ENCODE measurements around the gene TSNAXIP1. TPM values are rescaled to one million over a fixed set of nuclear protein-coding genes. Genes with fewer than 3 reads are reported as not detected.

TSNAXIP1 gene
- total RNA-seq, 1 experiment from 2014 or later, result 0.84 TPM

DNA sequence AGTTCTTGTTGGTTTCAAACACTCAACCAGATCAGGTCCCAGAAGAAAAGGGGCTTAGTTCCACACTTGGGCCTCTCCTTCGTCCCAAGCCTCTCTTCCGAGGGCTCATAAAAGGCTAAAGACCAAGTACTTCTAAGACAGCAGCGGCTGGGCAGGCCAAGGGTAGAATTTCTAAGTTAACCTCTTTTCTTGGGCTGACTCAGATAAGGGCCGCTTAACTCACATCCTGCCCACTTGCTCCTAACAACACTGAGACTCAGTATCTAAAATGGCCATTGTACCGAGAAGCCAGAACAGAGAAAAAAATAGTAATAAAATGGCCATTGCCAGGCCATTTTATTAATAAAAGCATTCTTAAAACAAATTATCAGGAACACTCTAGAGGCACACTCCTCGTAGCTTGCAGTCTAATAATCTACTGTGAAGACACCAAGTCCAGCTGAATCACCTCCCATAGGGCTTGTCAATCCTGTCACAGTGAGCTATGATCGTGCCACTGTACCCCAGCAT lies 42.5 kb upstream of the TSNAXIP1 start:
- H3K4me3 Mint-ChIP-seq (ENCODE audit: unreplicated experiment), result no peak overlapping the region
- H3K9me3 ChIP-seq, result no peaks in the 10 kb centered on the region
- H3K27me3 Mint-ChIP-seq (ENCODE audit: insufficient read depth, unreplicated experiment), result no peaks in the 10 kb centered on the region
- peaks cover 18% of the 10 kb centered on the region for H3K36me3 Mint-ChIP-seq (ENCODE audit: insufficient read depth, unreplicated experiment)
- no peaks in the 10 kb centered on the region for H3K9me3 Mint-ChIP-seq (ENCODE audit: unreplicated experiment)
- DNase-seq, result no peak
- H3K27ac Mint-ChIP-seq (ENCODE audit: unreplicated experiment), result no peak overlapping the region
- POLR2A ChIA-PET, result no interaction called here
- BruUV-seq (replicated peaks), result no TSS peak
- no peaks in the 10 kb centered on the region; the same call in 1 of the 2 replicates for H3K36me3 ChIP-seq (ENCODE audit: control insufficient read depth, insufficient read depth, low read length)
- H3K4me1 ChIP-seq, result no peaks in the 10 kb centered on the region
- intact Hi-C loops (cut with micrococcal nuclease; ENCODE audit: unreplicated experiment), result no loop called here
- TF ChIP-seq, protein P1, sequence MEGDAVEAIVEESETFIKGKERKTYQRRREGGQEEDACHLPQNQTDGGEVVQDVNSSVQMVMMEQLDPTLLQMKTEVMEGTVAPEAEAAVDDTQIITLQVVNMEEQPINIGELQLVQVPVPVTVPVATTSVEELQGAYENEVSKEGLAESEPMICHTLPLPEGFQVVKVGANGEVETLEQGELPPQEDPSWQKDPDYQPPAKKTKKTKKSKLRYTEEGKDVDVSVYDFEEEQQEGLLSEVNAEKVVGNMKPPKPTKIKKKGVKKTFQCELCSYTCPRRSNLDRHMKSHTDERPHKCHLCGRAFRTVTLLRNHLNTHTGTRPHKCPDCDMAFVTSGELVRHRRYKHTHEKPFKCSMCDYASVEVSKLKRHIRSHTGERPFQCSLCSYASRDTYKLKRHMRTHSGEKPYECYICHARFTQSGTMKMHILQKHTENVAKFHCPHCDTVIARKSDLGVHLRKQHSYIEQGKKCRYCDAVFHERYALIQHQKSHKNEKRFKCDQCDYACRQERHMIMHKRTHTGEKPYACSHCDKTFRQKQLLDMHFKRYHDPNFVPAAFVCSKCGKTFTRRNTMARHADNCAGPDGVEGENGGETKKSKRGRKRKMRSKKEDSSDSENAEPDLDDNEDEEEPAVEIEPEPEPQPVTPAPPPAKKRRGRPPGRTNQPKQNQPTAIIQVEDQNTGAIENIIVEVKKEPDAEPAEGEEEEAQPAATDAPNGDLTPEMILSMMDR (IDR thresholded peaks at IDR 0.05; ENCODE audit: insufficient read depth in 1 of 2, low read depth in 1 of 2, low read length in 1 of 2, severe bottlenecking in 1 of 2, unreplicated experiment in 1 of 2), result no peak
- no peak overlapping the region for H3K4me3 ChIP-seq (ENCODE audit: low read depth, low read length)
- H3K27me3 ChIP-seq (replicated peaks; ENCODE audit: control insufficient read depth, insufficient read depth, low read length), result no peaks in the 10 kb centered on the region
- CTCF ChIA-PET, result no interaction called here
- H3K4me1 Mint-ChIP-seq (ENCODE audit: low read depth, unreplicated experiment), result no peaks in the 10 kb centered on the region

DNA sequence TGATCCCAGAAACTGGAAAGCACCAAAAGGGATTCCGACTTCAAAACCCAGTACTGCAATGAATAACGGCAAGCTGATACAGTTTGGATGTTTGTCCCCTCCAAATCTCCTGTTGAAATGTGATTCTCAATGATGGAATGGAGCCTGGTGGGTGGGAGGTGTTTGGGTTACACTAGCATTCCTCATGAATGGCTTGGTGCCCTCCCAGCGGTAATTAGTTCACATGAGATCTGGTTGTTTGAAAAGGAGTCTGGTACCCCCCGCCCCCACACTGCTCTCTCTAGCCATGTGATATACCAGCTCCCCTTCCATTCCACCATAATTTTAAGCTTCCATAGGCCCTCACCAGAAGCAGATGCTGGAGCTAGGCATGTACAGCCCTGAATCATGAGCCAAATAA lies 40.4 kb upstream of the TSNAXIP1 start:
- intact Hi-C loops (cut with micrococcal nuclease; ENCODE audit: unreplicated experiment), result no loop called here
- no peak for DNase-seq
- Mint-ChIP-seq H3K36me3 (ENCODE audit: insufficient read depth, unreplicated experiment) (peaks cover 16% of the 10 kb centered on the region), H3K4me3 (ENCODE audit: unreplicated experiment) (no peak overlapping the region), H3K9me3 (ENCODE audit: unreplicated experiment) (no peaks in the 10 kb centered on the region), H3K4me1 (ENCODE audit: low read depth, unreplicated experiment) (no peaks in the 10 kb centered on the region), H3K27me3 (ENCODE audit: insufficient read depth, unreplicated experiment) (no peaks in the 10 kb centered on the region), H3K27ac (ENCODE audit: unreplicated experiment) (no peak overlapping the region)
- Histone ChIP-seq H3K4me3 (ENCODE audit: low read depth, low read length) (no peak overlapping the region), H3K36me3 (ENCODE audit: control insufficient read depth, insufficient read depth, low read length) (peaks cover 1% of the 10 kb centered on the region), H3K9me3 (no peaks in the 10 kb centered on the region), H3K27me3 (replicated peaks; ENCODE audit: control insufficient read depth, insufficient read depth, low read length) (no peaks in the 10 kb centered on the region), H3K4me1 (no peaks in the 10 kb centered on the region)
- BruUV-seq (replicated peaks), result no TSS peak
- TF ChIP-seq, protein P1 (IDR thresholded peaks at IDR 0.05; ENCODE audit: insufficient read depth in 1 of 2, low read depth in 1 of 2, low read length in 1 of 2, severe bottlenecking in 1 of 2, unreplicated experiment in 1 of 2), result no peak
- POLR2A ChIA-PET, result no interaction called here
- CTCF ChIA-PET, result no interaction called here

DNA sequence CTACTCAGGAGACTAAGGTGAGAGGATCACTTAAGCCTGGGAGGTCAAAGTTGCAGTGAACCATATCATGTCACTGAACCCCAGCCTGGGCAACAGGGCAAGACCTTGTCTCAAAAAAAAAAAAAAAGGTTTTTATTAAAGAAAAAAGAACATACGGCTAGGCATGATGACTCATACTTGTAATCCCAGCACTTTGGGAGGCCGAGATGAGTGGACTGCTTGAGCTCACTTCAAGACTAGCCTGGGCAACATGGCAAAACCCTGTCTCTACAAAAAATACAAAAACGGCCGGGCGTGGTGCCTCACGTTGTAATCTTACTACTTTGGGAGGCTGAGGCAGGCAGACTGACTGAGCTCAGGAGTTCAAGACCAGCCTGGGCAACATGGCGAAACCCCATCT lies 38.7 kb upstream of the TSNAXIP1 start:
- Histone ChIP-seq H3K4me3 (ENCODE audit: low read depth, low read length) (no peak overlapping the region), H3K36me3 (ENCODE audit: control insufficient read depth, insufficient read depth, low read length) (peaks cover 1% of the 10 kb centered on the region), H3K4me1 (no peaks in the 10 kb centered on the region), H3K27me3 (replicated peaks; ENCODE audit: control insufficient read depth, insufficient read depth, low read length) (no peaks in the 10 kb centered on the region), H3K9me3 (no peaks in the 10 kb centered on the region)
- no peaks in the 10 kb centered on the region for H3K9me3 Mint-ChIP-seq (ENCODE audit: unreplicated experiment)
- H3K27me3 Mint-ChIP-seq (ENCODE audit: insufficient read depth, unreplicated experiment), result no peaks in the 10 kb centered on the region
- no peaks in the 10 kb centered on the region for H3K4me1 Mint-ChIP-seq (ENCODE audit: low read depth, unreplicated experiment)
- CTCF ChIA-PET, result interaction anchor here (0.7 kb wide), 1 partner anchor 102 kb away, joined by 3 read pairs; no protein-coding TSS in a partner anchor
- intact Hi-C loops (cut with micrococcal nuclease; ENCODE audit: unreplicated experiment), result no loop called here
- H3K27ac Mint-ChIP-seq (ENCODE audit: unreplicated experiment), result no peak overlapping the region
- TF ChIP-seq, protein P1 (IDR thresholded peaks at IDR 0.05; ENCODE audit: insufficient read depth in 1 of 2, low read depth in 1 of 2, low read length in 1 of 2, severe bottlenecking in 1 of 2, unreplicated experiment in 1 of 2), result no peak
- no peak overlapping the region for H3K4me3 Mint-ChIP-seq (ENCODE audit: unreplicated experiment)
- no peak for DNase-seq
- BruUV-seq (replicated peaks), result no TSS peak
- POLR2A ChIA-PET, result no interaction called here
- peaks cover 25% of the 10 kb centered on the region for H3K36me3 Mint-ChIP-seq (ENCODE audit: insufficient read depth, unreplicated experiment)

Measured in Caco-2 (cell line).